GM21528 (cell line): Measurements from ENCODE around the gene TFDP2.

Experiments used
- ATAC-seq: cut with Tn5 transposase; IDR thresholded peaks from one replicate; pipeline ENCODE4 v1.9.1; 2021; ENCODE audit warnings: mild to moderate bottlenecking, moderate library complexity; ENCODE audit not compliant: unreplicated experiment, low FRiP score

Gene TFDP2

DNA sequence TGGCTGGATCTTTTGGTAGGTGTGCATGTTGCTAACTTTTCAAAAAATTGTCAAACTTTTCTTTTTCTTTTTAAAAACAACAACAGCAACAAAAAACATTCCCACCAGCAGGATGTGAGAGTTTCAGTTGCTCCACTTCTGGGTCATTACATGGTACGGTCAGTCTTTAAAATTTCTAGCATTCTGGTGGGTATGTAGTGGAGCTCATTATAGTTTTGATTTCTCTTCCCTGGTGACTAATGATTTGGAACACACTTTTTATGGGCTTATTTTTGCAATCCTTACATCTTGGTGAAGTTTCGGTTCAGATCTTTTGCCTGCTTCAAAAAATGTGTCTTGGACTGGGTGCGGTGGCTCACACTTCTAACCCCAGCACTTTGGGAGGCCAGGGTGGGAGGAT lies 253.6 kb downstream of the TFDP2 start:
- no peak for ATAC-seq

DNA sequence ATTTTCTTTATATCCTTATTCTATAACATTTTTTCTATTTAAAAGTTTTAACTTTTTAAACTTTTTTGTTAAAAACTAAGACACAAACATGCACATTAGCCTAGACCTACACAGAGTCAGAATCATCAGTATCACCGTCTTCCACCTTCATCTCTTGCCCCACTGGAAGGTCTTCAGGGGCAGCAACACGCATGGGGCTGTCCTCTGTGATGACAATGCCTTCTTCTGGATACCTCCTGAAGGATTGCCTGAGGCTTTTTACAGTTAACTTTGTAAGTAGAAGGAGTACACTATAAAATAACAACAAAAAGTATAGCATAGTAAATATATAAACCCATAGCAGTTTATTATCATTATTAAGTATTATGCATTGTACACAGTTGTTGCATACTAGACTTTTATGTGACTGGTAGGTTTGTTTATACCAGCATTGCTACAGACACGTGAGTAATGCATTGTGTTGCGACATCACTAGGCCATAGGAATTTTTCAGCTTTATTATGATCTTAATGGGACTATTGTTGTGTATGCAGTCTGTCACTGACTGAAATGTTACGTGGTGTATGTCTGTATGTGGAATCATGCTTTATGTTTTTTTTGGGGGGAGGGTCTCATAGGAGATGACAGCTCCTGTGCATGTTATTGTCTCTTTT lies 254.7 kb downstream of the TFDP2 start:
- ATAC-seq, result no peak
